ENCODE results near the gene CFAP206.
A peak's percentile ranks its signal among the peaks of the same experiment; 100 is the strongest.
"Not testable (repeated sequence)": the region's sequence is repeated elsewhere in the genome, so short reads cannot be mapped to it uniquely, and the experiment has no call there.

The CFAP206 gene

DNA sequence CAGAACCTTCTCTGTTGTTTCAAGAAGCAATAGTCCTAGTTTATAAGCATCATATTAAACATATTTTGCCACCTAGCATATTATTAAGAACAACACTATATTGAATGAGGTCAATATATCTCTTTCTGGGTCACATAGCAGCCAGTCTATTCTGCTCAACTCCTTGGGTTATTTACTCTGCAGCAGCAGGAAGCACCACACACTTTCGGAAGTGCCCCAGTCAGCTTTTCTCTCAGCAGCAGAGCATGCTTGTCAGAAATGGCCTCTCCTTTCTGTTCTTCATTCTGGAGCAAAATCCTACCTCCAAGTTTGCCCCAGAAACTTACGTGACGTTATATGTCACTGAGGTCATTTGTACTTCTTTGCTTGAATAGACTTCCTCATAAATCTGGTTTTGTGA, 22.7 kb downstream of the CFAP206 start:
- DNase-seq, result no peak

DNA sequence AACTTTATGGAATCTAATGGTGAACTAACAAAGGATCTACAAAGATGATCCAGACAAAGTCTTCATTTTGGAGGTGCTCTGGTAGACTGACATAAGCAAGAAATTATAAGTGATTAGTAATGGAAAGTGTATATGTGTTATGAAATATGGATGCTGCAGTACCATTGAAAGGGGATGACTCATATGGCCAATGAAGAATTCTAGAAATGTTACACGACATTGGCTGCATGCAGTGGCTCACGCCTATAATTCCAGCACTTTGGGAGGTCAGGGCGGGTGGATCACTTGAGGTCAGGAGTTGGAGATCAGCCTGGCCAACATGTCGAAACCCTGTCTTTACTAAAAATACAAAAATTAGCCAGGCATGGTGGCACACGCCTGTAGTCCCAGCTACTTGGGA, 23.5 kb downstream of the CFAP206 start:
- no peak for DNase-seq

DNA sequence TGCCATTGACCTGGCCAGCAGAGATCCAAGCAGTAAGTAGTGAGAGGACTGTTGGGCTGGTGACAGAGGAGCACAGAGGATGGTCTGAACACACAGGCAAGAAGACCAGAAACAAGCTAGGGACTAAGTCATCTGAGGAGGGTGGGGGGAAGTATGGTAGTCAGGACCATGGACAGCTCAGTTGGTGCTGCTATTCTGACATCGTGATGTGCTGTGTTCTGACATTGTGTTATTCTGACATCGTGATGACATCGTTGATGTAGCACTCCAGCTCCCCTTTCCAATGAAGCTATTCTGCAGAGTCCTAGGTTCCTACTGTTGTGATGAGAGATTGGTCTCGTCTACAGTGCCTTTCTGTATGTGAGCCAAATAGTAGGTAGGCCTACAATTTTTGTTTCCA, 28.7 kb downstream of the CFAP206 start:
- peak; percentile 45 for DNase-seq

DNA sequence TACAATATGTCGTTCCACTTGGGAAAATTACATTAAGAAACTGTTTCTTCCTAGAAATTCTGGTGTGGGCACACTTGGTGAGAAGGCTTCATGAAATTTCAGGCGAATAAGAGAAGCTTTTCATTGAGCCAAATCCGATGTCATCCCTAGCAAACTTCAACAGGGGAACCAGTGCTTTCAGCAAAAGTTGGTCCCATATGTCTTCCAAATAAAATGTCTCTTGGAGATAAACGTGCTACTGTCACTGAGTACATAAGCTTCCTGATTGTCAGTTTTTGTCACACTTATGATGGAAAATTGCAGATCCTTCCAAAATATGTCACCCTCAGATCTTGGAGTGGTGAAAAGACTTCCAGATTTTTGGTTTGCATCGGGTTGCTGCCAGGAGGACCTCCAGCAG, 33.9 kb downstream of the CFAP206 start:
- no peak for DNase-seq

DNA sequence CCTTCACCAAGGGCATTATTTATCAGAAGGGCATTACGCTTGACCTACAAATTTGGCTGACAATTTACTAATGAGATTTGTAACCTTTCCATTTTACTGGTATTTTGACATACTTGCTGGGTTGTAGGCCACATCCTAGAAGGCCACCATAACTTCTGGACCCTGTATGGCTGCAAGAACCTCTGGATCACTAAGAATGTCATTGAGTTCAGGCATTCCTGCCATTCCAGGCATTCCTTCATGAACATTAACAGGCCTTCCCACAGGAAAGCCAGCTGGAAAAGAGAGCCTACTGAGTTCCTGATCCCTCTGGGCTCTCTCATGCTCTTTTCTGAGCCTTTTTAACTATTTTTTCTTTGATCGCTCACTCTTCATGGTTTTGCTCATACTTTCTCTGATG, 36.6 kb downstream of the CFAP206 start:
- no peak for DNase-seq

DNA sequence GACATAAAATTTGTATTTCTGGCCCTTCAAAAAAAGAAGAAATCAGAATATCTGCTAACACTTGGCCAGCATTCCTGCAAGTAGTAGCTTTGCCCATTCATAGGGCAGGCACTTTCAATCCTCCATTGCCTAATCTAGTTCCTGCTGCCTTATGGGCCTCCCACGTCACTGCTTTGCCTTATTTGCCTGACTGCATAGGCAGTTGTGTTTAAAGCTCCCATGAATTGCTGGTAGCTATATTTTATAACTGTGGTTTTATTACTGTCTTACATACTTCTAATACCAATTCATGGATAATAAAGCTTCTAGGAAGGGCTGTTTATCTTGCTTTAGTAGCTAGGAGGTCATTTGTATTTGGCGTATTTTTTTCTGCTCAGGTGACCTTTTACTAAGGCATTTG, 57.3 kb downstream of the CFAP206 start:
- DNase-seq, result no peak

DNA sequence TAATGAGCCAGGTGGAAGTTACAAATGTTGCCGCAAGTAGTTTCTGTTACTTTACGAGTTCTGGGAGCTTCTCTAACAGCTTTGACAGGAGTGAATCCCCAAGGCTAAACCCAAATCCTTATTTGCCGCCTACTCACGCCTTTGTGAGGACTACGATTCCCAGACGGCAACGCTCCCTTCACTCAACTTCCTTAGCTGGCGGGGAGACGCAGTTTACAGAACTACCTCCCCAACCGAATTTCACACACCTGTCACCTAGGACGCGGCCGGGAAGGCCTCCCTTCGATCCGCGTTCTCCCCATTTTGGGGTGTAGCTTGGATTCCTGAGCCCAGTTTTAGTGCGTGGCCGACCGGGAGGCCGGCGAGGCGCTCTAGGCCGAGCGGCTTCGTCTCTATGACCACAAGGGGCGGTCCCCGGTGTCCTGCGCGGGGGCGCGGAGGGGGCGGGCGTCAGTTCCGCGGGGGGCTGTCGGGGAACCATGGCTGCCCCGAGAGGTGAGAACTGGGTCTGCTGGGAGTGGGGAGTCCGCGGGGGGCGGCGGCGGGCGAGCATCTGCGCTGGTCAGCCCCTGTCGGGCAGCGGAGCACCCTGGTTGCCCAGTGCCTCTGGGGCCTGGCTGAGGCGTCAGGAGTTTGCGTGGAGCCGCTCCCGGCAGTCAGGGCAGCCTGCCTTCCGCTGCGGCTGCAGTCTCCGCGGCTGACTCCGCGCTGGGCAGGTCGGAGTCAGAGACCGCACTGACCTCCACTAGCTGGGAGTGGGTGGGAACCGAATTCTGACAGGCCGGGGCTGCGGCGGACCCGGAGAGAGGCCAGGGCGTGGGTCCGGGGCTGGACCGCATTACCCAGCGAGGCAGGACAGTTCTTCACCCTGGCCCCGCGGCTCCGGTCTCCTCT, 65.0 kb downstream of the CFAP206 start, which contains the start of gene SLC35A1:
SLC35A1 (plus strand) TSS at position 450 of the 894 bp plus-strand sequence; CDS start at position 480, 30 bp downstream.
- peak; percentile 87 for DNase-seq

DNA sequence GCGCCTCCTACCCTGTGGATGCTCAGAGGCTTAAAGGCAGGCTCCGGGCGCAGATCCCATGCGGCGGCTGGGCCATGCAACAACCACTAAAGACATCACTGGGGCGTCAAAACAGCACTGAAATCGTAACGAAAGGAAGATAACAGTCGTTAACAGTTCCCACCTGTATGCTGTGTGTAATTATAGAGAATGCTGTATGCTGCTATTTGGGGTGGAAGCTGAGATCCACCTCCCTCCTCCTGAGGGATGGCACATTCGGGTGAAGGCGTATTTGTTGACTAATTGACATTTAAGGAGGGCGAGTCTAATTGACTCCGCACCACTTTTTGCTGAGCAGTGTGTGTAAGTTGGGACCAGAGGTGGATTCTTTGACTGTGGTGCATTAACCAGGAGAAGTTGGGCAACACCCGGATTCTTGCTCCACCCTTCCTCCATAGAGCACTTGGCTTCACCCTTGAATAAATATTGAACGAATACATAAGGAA, 65.7 kb downstream of the CFAP206 start:
- peak; percentile 61 for DNase-seq

DNA sequence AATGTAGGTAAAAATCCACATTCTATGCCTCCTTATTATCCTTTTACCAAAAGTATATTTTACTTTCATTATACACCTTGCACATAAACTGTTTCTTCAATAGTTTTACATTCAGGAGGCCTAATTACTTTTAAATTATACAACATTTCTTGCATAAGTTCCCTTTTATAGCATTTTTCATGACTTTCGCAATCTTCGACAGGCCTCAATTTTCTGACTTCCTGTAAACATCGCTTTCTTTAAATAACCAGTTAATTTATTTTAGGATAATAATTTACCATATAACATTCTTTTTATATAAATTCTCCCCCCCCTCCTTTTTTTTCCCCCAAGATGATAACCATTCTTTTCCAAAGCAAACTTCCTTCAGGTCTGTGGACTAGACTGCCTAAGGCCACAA, 74.2 kb downstream of the CFAP206 start:
- no peak for DNase-seq

DNA sequence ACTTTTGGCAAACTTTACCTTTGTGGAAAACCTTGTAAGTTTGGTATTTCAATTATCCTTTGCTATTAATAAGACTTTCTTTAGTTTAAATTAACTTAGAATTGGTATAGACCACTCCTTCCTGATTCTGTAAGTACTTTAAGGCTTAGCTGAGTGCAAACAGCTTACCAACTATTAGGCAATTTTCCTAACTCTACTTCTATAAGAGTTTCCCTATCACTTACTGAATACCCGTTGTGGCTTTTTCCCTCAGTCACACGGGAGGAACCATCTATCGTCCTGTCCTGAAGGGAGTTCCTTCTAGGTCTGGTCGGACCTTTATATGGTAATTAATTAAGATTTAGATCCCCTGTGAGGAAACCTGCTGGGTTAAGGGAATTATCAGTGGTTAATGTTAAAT, 74.6 kb downstream of the CFAP206 start:
- no peak for DNase-seq

DNA sequence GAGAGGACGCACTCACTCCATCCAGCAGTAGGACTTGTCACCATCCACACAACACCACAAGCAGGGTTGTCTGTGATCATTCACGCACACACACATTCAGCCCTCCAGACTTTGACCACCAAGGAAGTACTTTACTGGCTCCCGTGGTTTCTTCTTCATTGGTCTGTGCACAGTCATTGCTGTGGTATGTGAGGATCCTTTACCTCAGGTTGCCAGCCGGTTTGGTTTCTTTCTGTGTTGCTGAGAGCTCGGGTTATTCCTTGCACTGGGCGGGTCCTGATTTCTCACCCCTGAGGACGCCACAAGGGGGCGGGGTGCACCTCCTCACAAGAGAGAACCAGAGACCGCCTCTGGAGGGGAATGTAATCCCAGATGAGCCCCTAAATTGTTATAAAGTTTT, 76.2 kb downstream of the CFAP206 start:
- DNase-seq, result no peak

DNA sequence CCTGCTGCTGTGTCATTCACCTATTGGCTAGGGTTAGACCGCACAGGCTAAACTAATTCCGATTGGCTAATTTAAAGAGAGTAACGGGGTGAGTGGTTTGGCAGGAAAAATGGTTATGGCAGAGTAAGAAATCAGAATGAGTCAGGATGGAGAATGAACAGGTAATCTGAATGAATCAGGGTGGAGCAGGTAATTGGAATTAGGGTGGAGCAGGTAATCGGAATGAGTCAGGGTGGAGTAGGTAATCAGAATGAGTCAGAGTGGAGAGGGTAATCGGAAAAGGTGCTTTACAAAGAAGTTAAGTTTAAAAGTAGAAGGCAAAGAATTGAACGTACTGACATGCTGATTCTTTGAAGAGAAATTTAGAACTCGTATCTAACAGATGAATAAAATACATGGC, 76.7 kb downstream of the CFAP206 start:
- no peak for DNase-seq

DNA sequence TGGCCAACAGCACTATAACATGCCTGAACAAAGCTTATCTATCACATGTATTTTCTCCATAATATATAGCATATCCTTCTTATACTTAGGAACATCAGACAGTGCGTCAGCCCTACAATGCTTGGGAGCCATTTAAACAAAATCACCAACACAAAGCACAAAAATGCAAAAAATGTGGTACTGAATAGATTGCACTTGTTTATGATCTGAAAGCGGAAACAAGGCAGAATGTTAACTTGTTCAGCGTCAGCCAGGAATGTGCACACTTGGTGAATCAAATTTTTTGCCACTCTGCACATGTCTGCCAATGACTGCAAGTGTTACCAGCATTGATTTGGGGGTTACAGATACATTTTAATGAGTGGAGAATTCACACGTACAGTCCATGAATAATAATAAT, 79.8 kb downstream of the CFAP206 start:
- DNase-seq, result no peak

DNA sequence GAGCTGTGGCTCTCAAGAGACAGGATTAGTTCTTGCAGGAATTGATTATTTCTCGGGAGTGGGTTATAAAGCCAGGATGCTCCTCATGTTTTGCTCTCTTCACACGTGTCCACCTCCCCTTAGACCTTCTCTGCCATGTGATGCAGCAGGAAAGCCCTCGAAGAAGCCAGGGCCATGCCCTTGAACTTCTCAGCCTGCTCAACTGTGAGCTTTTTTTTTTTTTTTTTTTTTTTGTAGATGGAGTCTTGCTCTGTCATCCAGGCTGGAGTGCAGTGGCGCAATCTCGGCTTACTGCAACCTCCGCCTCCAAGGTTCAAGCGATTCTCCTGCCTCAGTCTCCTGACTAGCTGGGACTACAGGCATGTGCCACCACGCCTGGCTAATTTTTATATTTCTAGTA, 81.6 kb downstream of the CFAP206 start:
- not testable (repeated sequence) for DNase-seq

DNA sequence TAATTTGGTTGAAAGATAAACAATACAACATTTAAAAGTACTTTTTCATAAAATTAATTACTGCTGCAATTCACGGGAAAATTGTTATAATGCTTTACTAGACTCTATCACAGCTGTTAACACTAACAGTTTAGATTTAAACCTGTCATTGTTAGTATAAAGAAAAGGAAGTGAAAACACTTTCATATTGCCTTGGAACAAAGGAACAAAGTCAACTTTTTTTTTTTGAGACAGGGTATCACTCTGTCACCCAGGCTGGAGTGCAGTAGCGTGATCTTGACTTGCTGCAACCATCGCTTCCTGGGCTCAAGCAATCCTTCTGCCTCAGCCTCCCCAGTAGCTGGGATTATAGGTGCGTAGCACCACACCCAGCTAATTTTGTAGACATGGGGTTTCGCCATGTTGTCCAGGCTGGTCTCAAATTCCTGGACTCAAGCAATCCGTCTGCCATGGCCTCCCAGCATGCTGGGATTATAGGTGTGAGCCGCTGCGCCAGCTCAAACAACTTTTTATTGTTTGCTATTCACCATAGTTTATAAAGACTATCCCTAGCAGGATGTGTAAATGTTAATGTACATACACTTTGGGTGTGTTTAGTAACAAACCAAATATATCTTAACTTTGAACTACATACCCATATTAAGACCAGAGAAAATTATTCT, 87.1 kb downstream of the CFAP206 start:
- no peak for DNase-seq

DNA sequence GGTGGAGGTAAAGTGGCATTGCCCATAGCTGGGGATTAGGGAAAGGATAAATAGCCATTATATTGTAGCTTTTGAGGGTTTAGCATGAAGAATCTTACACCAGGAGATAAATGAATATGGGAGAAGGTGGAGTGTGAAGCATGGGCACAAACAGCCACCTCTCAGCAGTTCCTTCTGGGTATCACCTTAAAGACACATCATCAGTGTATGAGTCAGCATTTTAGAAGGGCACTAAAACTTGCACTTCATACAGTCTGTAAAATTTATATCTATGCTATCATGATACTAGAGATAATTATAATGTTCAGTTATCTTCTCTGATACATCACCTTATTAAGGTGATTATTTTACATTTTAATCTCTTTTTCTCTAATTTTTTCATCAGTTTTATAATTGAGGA, 90.3 kb downstream of the CFAP206 start:
- no peak for DNase-seq

DNA sequence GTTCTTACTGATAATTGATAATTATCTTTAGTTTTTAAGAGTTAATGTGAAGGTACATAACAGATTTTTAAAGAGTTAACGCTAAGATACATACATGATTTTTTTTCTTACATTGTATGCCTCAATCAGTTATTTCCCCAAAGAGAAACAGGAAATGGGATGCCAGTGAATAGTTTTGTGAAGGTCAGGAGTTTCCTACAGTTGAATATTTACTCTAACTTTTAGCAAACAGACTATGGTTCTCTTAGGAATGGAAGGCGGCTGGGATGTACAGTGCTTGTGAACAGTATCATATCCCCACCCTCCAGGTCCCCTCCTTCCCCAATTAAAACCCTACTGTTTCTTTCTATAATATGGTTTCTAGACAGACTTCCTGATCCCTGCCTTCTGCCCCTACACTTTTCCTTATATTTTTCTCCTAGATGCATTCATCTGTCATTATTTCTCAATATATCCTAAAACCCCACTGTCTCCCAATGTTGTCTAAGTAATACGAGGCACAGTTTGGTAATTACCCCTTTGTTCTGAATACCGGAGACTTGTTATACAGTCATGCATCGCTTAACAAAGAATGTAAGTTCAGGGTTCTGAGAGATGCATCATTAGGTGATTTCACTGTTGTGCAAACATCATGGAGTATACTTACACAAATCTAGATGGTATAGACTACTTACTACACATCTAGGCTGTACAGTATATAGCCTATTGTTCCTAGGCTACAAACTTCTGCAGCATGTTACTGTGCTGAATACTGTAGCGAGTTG, 94.2 kb downstream of the CFAP206 start:
- no peak for DNase-seq

DNA sequence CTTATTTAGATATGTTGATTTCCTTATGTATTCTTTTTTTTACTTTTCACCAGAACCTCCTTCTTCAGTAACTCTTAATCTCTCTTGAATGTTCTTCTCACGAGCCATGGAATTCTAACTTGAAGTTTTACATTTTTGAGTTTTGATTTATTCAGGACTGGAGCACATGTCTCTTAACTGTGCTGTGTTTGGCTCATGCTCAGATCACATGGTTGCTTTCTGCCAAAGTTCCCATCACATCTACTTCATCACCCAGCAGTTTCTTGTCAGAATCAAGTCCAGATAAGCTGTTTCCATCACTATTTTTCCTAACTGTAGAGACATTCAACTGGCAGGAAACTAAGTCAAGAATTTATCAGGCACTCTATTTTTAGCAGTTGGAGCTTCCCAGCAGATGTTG, 96.7 kb downstream of the CFAP206 start:
- no peak for DNase-seq
